ENCODE measurements around the gene SNTB2.
"Not testable (repeated sequence)": the region's sequence is repeated elsewhere in the genome, so short reads cannot be mapped to it uniquely, and the experiment has no call there.

The SNTB2 gene

GRCh38 chr16:69186642-69187445, at the start of gene SNTB2:
Gene SNTB2, plus strand, starts transcription at chr16:69187164. Its CDS starts 3 bp downstream, at chr16:69187167.
- DNase-seq = peak; percentile 42

GRCh38 chr16:69138608-69139007, 48.4 kb upstream of the SNTB2 start:
- no peak for DNase-seq

- DNase-seq = not testable (repeated sequence)
These were observed 47.5 kb upstream of the SNTB2 start for GRCh38 chr16:69139464-69139863.

GRCh38 chr16:69141014-69141413, 46.0 kb upstream of the SNTB2 start:
- no peak for DNase-seq

GRCh38 chr16:69141936-69142335, 45.0 kb upstream of the SNTB2 start:
- no peak for DNase-seq

GRCh38 chr16:69143116-69143515, 43.8 kb upstream of the SNTB2 start:
- no peak for DNase-seq

GRCh38 chr16:69145658-69146057, 41.3 kb upstream of the SNTB2 start:
- DNase-seq = no peak

- DNase-seq = not testable (repeated sequence)
These were observed 37.3 kb upstream of the SNTB2 start for GRCh38 chr16:69149621-69150020.

- DNase-seq = peak; percentile 6
These were observed 36.7 kb upstream of the SNTB2 start for GRCh38 chr16:69150146-69150865.

- DNase-seq = no peak
These were observed 29.8 kb upstream of the SNTB2 start for GRCh38 chr16:69157196-69157595.

- no peak for DNase-seq
These were observed 26.8 kb upstream of the SNTB2 start for GRCh38 chr16:69160192-69160591.

GRCh38 chr16:69165584-69165983, 21.4 kb upstream of the SNTB2 start:
- no peak for DNase-seq

- DNase-seq = no peak
These were observed 20.6 kb upstream of the SNTB2 start for GRCh38 chr16:69166221-69166833.

GRCh38 chr16:69166946-69167930, 19.7 kb upstream of the SNTB2 start:
- DNase-seq = no peak

GRCh38 chr16:69169051-69169450, 17.9 kb upstream of the SNTB2 start:
- no peak for DNase-seq

- DNase-seq = no peak
These were observed 17.2 kb upstream of the SNTB2 start for GRCh38 chr16:69169607-69170352.

- DNase-seq = no peak
These were observed 15.5 kb upstream of the SNTB2 start for GRCh38 chr16:69171325-69172084.

- no peak for DNase-seq
These were observed 10.7 kb upstream of the SNTB2 start for GRCh38 chr16:69176033-69176800.

GRCh38 chr16:69179328-69180010, 7.5 kb upstream of the SNTB2 start:
- no peak for DNase-seq

- no peak for DNase-seq
These were observed 7.0 kb upstream of the SNTB2 start for GRCh38 chr16:69180011-69180338.

Measured in NCI-H748 treated with DMSO at 0.1 percent for 48 hours (cell line).